HEK293 (cell line): Measurements from ENCODE around the gene COA8.

ENCODE experiments used
- CTCF ChIP-seq: fragments of 450-650 bp; formaldehyde crosslinking; IDR thresholded peaks from 2 replicates; pipeline ENCODE4 v1.5.1; 2016; ENCODE audit warnings: missing biosample characterization, missing genetic modification characterization
- MYNN ChIP-seq: fragments of 450-650 bp; formaldehyde crosslinking; IDR thresholded peaks from 2 replicates; pipeline ENCODE4 v1.5.1; 2016; ENCODE audit warnings: missing biosample characterization, missing genetic modification characterization, borderline replicate concordance
- WT1 ChIP-seq: fragments of 450-650 bp; formaldehyde crosslinking; IDR thresholded peaks from 2 replicates; pipeline ENCODE4 v1.5.1; 2016; ENCODE audit warnings: missing biosample characterization, missing genetic modification characterization
- ZBTB11 ChIP-seq: fragments of 450-650 bp; formaldehyde crosslinking; conservative IDR thresholded peaks from 2 replicates; pipeline ENCODE4 v1.5.1; 2016; ENCODE audit warnings: low read depth, missing biosample characterization, missing genetic modification characterization
- ZNF26 ChIP-seq: fragments of 450-650 bp; formaldehyde crosslinking; IDR thresholded peaks from 2 replicates; pipeline ENCODE4 v1.5.1; 2016; ENCODE audit warnings: missing biosample characterization, missing genetic modification characterization
- ZNF324 ChIP-seq: fragments of 450-650 bp; formaldehyde crosslinking; IDR thresholded peaks from 2 replicates; pipeline ENCODE4 v1.5.1; 2016; ENCODE audit warnings: missing biosample characterization, missing genetic modification characterization
- ZNF362 ChIP-seq: fragments of 450-650 bp; formaldehyde crosslinking; IDR thresholded peaks from 2 replicates; pipeline ENCODE4 v1.5.1; 2016; ENCODE audit warnings: missing biosample characterization, missing genetic modification characterization
- ZNF404 ChIP-seq: fragments of 450-650 bp; formaldehyde crosslinking; IDR thresholded peaks from 2 replicates; pipeline ENCODE4 v1.5.1; 2017; ENCODE audit warnings: missing biosample characterization, missing genetic modification characterization
- TF ChIP-seq, protein P1 (sequence below): fragments of 450-650 bp; formaldehyde crosslinking; IDR thresholded peaks from 2 replicates; pipeline ENCODE4 v1.5.1; 2016; ENCODE audit warnings: missing biosample characterization, missing genetic modification characterization, low read depth
- TF ChIP-seq, protein P2 (sequence below): fragments of 450-650 bp; formaldehyde crosslinking; IDR thresholded peaks from 2 replicates; pipeline ENCODE4 v1.5.1; 2016; ENCODE audit warnings: missing biosample characterization, missing genetic modification characterization

DNA sequence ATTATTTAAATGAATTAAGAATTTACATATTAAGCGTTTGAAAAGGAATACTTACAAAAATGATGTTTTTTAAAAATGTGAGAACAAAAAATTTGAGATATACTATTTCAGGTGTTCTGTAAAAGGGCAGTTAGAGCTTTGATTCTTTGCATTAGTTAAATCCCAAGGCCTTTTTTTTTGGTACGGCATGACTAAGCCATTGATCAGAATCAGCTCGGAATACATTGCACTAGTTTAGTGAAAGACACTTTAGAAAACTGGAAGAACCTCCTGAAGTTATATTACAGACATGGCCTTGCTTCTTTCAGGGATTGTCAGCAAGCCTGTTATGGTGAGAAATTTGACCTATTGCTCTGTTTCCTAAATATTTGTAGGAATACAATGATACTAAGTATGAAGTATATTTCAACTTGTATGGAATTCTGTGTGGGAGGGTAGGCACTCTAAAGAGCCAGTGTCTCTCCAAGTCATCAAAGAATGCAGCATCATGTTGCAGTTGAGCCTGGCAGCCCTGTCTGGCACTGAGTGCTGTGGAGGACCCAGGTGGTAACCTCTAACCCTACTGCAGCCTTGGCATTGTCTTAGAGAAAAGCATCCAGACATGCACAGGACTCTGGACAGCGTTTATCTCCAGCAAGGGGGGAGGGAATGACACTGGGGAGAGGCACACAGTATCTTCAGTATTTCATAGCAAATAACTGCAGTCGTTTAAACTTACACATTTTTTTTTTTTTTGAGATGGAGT, 67.8 kb downstream of the COA8 start:
- no peak for TF ChIP-seq ZNF324 (tag by site-specific recombination)
- TF ChIP-seq, protein P1, sequence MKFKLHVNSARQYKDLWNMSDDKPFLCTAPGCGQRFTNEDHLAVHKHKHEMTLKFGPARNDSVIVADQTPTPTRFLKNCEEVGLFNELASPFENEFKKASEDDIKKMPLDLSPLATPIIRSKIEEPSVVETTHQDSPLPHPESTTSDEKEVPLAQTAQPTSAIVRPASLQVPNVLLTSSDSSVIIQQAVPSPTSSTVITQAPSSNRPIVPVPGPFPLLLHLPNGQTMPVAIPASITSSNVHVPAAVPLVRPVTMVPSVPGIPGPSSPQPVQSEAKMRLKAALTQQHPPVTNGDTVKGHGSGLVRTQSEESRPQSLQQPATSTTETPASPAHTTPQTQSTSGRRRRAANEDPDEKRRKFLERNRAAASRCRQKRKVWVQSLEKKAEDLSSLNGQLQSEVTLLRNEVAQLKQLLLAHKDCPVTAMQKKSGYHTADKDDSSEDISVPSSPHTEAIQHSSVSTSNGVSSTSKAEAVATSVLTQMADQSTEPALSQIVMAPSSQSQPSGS (tag by site-specific recombination), result no peak
- TF ChIP-seq CTCF, result no peak
- no peak for TF ChIP-seq ZNF362 (tag by site-specific recombination)
- no peak for TF ChIP-seq WT1 (tag by site-specific recombination)
- no peak for TF ChIP-seq ZBTB11
- TF ChIP-seq, protein P2, sequence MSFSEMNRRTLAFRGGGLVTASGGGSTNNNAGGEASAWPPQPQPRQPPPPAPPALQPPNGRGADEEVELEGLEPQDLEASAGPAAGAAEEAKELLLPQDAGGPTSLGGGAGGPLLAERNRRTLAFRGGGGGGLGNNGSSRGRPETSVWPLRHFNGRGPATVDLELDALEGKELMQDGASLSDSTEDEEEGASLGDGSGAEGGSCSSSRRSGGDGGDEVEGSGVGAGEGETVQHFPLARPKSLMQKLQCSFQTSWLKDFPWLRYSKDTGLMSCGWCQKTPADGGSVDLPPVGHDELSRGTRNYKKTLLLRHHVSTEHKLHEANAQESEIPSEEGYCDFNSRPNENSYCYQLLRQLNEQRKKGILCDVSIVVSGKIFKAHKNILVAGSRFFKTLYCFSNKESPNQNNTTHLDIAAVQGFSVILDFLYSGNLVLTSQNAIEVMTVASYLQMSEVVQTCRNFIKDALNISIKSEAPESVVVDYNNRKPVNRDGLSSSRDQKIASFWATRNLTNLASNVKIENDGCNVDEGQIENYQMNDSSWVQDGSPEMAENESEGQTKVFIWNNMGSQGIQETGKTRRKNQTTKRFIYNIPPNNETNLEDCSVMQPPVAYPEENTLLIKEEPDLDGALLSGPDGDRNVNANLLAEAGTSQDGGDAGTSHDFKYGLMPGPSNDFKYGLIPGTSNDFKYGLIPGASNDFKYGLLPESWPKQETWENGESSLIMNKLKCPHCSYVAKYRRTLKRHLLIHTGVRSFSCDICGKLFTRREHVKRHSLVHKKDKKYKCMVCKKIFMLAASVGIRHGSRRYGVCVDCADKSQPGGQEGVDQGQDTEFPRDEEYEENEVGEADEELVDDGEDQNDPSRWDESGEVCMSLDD, result no peak
- TF ChIP-seq ZNF26 (tag by site-specific recombination), result no peak
- no peak for TF ChIP-seq MYNN (tag by site-specific recombination)
- TF ChIP-seq ZNF404 (tag by site-specific recombination), result no peak
